Skeletal muscle satellite cell (primary cell): ENCODE measurements around the gene LUZP1.

ENCODE experiments used
- H3K27me3 ChIP-seq: 2 replicates; pipeline ENCODE4 v1.7.0; 2013; ENCODE audit warnings: low read length; ENCODE audit not compliant: control insufficient read depth, insufficient read depth
- H3K36me3 ChIP-seq: 2 replicates; pipeline ENCODE4 v1.7.0; 2013; ENCODE audit warnings: mild to moderate bottlenecking, control low read depth, low read length; ENCODE audit not compliant: insufficient read depth
- H3K4me1 ChIP-seq: 2 replicates; pipeline ENCODE4 v1.7.0; 2013; ENCODE audit warnings: low read length; ENCODE audit not compliant: control insufficient read depth, insufficient read depth
- H3K4me2 ChIP-seq: 2 replicates; pipeline ENCODE4 v1.7.0; 2013; ENCODE audit warnings: mild to moderate bottlenecking, low read length
- H3K4me3 ChIP-seq: 2 replicates; pipeline ENCODE4 v1.7.0; 2013; ENCODE audit warnings: low read length
- H3K9ac ChIP-seq: 2 replicates; pipeline ENCODE4 v1.7.0; 2013; ENCODE audit warnings: mild to moderate bottlenecking, low read depth, low read length, moderate library complexity
- H3K9me3 ChIP-seq: replicated peaks from 2 replicates; pipeline ENCODE4 v1.7.0; 2013; ENCODE audit warnings: mild to moderate bottlenecking, control low read depth, low read length

LUZP1 gene

DNA sequence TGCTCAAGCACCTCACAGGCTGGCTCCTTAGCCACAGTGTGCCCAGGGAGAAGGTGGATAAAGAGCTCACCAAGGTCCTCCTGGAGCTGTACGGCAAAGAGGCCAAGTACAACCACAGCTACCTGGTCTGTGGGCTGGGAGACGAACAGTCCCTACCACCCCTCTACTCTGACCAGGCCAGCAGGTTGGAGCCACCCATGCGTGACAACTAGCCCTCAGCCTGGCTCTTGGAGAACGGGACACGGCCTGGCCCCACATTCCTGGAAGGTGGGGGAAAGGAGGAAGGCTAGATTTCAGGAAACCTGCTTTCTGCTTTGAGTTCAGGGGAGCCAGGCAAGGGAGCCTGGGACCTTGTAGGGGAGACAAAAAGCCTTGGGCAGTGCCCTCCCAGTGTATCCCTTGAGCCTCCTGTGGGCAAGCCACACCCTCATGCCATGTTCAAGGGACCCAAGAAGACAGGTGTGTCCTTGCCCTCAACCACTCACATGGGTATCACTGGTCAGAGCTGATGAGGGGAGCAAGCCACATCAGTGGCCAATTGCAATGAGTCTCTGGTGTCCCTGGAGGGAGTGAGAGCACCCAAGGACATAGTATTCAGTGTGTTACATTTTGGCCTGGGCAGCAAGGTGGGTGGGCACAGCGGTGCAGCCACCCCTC is 27.6 kb downstream of the LUZP1 start:
- peaks cover 3% of the 10 kb centered on the region for H3K36me3 ChIP-seq
- no peaks in the 10 kb centered on the region for H3K9me3 ChIP-seq
- H3K4me3 ChIP-seq: no peak overlapping the region
- no peak overlapping the region for H3K9ac ChIP-seq
- H3K4me1 ChIP-seq: no peaks in the 10 kb centered on the region
- H3K27me3 ChIP-seq: no peaks in the 10 kb centered on the region
- H3K4me2 ChIP-seq: no peak overlapping the region

- Histone ChIP-seq H3K9me3 (no peaks in the 10 kb centered on the region), H3K4me2 (no peak overlapping the region), H3K4me3 (no peak overlapping the region), H3K27me3 (no peaks in the 10 kb centered on the region), H3K9ac (no peak overlapping the region), H3K4me1 (peaks cover 5% of the 10 kb centered on the region), H3K36me3 (peaks cover 3% of the 10 kb centered on the region)
These were observed 33.4 kb downstream of the LUZP1 start for GRCh38 chr1:23135268-23135667.

DNA sequence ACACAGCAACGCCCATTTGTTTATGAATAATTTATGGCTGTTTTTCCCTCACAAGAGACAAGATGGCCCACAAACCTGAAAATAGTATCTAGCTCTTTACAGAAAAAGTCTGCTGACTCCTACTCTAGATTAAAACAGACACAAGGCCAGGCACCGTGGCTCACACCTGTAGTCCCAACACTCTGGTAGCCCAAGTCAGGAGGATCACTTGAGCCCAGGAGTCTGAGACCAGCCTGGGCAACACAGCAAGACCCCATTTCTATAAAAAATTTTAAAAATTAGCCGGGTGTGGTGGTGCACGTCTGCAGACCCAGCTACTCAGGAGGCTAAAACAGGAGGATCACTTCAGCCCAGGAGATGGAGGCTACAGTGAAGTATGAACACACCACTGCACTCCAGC is 34.6 kb downstream of the LUZP1 start:
- H3K4me1 ChIP-seq: peaks cover 9% of the 10 kb centered on the region
- no peak overlapping the region for H3K4me3 ChIP-seq
- H3K36me3 ChIP-seq: no peaks in the 10 kb centered on the region
- H3K27me3 ChIP-seq: no peaks in the 10 kb centered on the region
- no peak overlapping the region for H3K9ac ChIP-seq
- no peak overlapping the region for H3K4me2 ChIP-seq
- H3K9me3 ChIP-seq: no peaks in the 10 kb centered on the region

DNA sequence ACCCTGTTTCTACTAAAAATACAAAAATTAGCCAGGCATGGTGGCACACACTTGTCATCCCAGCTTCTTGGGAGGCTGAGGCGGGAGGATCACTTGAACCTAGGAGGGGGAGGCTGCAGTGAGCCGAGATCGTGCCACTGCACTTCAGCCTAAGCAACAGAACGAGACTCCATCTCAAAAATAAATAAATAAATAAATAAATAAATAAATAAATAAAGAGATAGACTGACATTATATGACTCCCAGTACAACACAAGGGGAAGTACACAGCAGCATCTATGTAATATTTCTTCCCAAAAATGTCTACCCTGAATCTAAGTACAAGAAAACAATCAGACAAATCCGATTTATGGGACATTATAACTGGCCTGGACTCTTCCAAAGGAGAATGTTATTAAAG is 35.1 kb downstream of the LUZP1 start:
- Histone ChIP-seq H3K9me3 (no peaks in the 10 kb centered on the region), H3K27me3 (no peaks in the 10 kb centered on the region), H3K9ac (no peak overlapping the region), H3K4me2 (no peak overlapping the region), H3K4me3 (no peak overlapping the region), H3K36me3 (no peaks in the 10 kb centered on the region), H3K4me1 (peaks cover 9% of the 10 kb centered on the region)

GRCh38 chr1:23132033-23132432 is 36.6 kb downstream of the LUZP1 start:
- Histone ChIP-seq H3K4me1 (peaks cover 9% of the 10 kb centered on the region), H3K4me2 (no peak overlapping the region), H3K4me3 (no peak overlapping the region), H3K36me3 (no peaks in the 10 kb centered on the region), H3K9me3 (no peaks in the 10 kb centered on the region), H3K9ac (no peak overlapping the region), H3K27me3 (no peaks in the 10 kb centered on the region)

DNA sequence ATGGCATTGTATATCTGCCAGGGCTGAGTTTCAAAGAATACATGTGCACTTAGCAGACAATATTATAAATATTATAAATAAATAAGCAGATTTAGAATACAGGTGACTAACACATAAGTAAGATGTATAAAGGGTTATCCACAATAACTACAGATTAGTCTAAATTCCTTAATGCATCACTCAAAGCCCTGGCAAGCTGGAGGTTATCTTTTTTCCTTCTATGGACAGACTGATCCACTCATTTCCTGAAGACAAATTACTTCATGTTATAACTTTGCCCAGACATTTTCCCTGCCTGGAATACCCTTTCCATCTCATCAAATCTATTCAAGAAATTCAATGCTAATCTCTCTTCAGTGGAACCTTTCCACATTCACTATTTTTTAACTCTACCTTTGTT is 38.8 kb downstream of the LUZP1 start:
- Histone ChIP-seq H3K9ac (no peak overlapping the region), H3K27me3 (no peaks in the 10 kb centered on the region), H3K4me3 (no peak overlapping the region), H3K4me1 (peaks cover 9% of the 10 kb centered on the region), H3K4me2 (no peak overlapping the region), H3K9me3 (no peaks in the 10 kb centered on the region), H3K36me3 (no peaks in the 10 kb centered on the region)

DNA sequence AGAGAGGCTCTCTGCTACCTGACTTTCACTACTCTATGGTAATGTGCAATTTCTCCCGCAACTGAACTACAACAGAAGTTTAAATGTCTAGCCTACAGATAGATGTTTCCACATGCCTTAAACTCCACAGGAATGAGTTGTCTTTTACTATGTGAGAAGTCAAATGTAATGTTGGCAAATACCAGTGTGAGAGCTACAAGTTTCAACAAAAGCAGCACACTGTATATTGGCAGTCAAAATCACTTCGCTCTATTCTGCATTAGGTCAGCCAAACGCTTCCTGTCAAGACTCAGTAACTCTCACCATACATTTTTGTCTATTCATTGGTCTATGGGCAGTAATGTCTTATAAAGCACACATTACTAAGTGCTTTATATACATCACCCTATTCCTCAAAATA is 41.9 kb downstream of the LUZP1 start:
- Histone ChIP-seq H3K9me3 (no peaks in the 10 kb centered on the region), H3K4me2 (no peak overlapping the region), H3K27me3 (no peaks in the 10 kb centered on the region), H3K36me3 (no peaks in the 10 kb centered on the region), H3K9ac (no peak overlapping the region), H3K4me3 (no peak overlapping the region), H3K4me1 (peaks cover 16% of the 10 kb centered on the region)

DNA sequence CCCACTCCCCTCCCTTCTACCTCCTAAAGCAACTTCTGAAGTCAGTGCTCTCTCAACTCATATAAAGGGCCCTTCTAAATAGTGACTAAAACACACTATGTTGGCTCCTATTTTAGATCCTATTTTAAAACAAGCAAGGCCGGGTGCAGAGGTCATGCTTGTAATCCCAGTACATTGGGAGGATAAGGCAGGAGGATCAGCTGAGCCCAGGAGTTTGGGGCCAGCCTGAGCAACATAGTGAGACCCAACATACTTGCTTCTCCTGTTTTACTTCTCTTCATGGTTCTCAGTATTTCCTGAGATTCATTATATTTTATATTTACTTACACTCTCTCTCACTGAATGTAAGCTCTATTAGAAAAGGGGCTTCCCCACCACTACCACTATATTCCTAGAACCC is 42.5 kb downstream of the LUZP1 start:
- no peak overlapping the region for H3K9ac ChIP-seq
- H3K27me3 ChIP-seq: no peaks in the 10 kb centered on the region
- no peak overlapping the region for H3K4me3 ChIP-seq
- H3K36me3 ChIP-seq: no peaks in the 10 kb centered on the region
- H3K4me2 ChIP-seq: no peak overlapping the region
- H3K4me1 ChIP-seq: peaks cover 15% of the 10 kb centered on the region
- no peaks in the 10 kb centered on the region for H3K9me3 ChIP-seq

DNA sequence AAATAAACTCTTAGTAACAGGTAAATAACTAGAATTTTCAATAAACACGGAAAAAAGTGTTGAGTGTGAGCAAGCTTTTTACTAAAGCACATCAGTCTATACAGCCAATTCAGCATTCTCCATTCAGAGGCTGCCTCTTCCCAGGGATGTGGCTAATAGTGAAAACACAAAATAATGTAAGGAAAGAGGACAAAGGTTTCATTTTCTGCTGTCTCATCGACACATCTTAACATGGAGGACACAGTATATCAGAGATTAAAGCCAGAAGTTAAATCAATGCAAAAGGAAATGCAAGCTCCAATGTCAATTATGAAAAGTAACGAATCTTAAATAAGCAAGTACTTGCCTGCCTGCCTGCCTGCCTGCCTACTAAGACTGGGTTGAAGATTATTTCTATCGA is 43.2 kb downstream of the LUZP1 start:
- Histone ChIP-seq H3K9ac (no peak overlapping the region), H3K4me2 (no peak overlapping the region), H3K4me1 (peaks cover 15% of the 10 kb centered on the region), H3K4me3 (no peak overlapping the region), H3K27me3 (no peaks in the 10 kb centered on the region), H3K36me3 (no peaks in the 10 kb centered on the region), H3K9me3 (no peaks in the 10 kb centered on the region)

DNA sequence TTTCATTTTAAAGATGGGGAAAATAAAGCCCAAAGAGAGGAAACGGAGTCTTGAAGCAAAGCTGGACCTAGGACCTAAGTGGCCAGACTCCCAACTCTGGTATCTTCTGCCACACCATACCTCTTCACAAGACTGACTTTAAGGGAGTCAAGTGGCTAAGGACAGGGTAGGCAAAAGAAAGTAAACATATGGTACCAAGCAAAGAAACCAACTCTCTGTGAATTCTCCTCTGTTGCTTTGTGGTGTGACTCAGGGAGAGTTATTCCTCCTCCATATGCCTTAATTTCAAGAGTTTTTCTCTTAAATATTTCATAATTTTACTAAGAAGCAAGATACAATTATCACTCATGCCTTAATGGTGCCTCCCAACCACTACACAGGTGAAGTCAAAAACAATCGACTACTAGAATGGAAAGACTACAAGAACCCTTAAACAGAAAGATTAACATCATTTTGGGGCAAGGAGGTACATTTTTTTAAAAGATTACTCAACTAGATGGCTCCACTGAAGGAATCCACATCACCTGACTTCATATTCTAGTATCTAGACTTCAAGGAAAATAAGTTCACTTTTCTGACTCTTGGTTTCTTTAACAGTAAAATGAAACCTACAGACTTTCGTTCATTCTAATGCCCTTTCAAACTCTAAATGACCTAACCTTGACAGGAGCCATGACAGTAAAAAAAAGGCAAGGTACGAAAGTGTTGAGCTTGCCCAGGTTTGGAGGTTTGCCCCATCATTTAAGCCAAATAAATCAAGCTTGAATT is 44.2 kb downstream of the LUZP1 start:
- Histone ChIP-seq H3K4me2 (no peak overlapping the region), H3K9ac (no peak overlapping the region), H3K4me3 (no peak overlapping the region), H3K9me3 (no peaks in the 10 kb centered on the region), H3K27me3 (no peaks in the 10 kb centered on the region), H3K36me3 (peaks cover 3% of the 10 kb centered on the region), H3K4me1 (peaks cover 17% of the 10 kb centered on the region)

DNA sequence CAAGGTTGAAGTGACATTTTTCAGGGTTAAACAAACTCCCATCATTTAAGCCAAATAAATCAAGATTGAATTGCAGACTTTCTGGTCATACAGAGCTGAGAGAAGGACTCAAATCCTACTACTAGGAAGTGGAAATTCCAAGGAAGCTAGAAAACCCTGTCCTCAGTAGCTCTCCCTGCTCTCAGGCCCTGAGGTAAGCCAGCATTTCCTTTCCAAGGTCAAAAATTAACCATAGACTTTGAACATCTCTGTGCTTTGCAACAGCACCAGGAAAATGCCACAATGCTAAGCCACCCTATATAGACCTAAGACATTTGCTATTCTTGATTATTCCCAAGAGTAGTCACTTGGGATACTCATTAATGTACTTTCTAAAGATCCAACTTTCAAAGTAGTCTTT is 45.1 kb downstream of the LUZP1 start:
- Histone ChIP-seq H3K9me3 (no peaks in the 10 kb centered on the region), H3K27me3 (no peaks in the 10 kb centered on the region), H3K4me1 (peaks cover 21% of the 10 kb centered on the region), H3K9ac (no peak overlapping the region), H3K4me2 (no peak overlapping the region), H3K36me3 (peaks cover 3% of the 10 kb centered on the region), H3K4me3 (no peak overlapping the region)

DNA sequence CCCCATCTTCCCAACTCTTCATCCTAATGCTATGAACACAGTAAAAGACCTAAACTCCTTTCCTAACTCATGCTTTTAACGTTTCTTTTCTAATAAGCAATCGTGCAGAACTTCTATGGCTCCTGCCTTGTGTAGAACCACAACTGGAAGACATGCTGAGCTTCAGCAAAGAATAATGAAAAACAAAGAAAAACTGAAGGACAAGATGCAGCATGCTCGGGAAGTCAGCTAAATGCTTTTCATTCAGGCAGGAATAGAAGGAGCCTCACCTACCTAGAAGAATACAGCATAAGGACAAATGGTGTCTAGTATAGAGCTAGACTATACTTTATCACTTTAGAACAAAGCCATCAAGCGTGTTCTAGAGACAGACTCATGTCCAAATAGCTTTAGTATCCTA is 45.9 kb downstream of the LUZP1 start:
- Histone ChIP-seq H3K4me3 (no peak overlapping the region), H3K9me3 (no peaks in the 10 kb centered on the region), H3K4me2 (peak overlapping the region; percentile 28), H3K27me3 (no peaks in the 10 kb centered on the region), H3K9ac (no peak overlapping the region), H3K36me3 (peaks cover 3% of the 10 kb centered on the region), H3K4me1 (peaks cover 21% of the 10 kb centered on the region)
